GM12891 (cell line): ENCODE results near the gene LNP1.

Source experiments
- PAX5 ChIP-seq: IDR thresholded peaks from 2 replicates; pipeline ENCODE4 v1.6.1; 2011; ENCODE audit warnings: low read length, moderate library complexity, mild to moderate bottlenecking; ENCODE audit not compliant: insufficient read depth, severe bottlenecking
- POLR2A ChIP-seq: IDR thresholded peaks from 2 replicates; pipeline ENCODE4 v1.6.1; 2011; ENCODE audit warnings: low read depth, low read length, control low read depth
- POLR2AphosphoS5 ChIP-seq: IDR thresholded peaks from 2 replicates; pipeline ENCODE4 v1.6.1; 2011; ENCODE audit warnings: low read depth, low read length, control low read depth
- POU2F2 ChIP-seq: IDR thresholded peaks from 2 replicates; pipeline ENCODE4 v1.6.1; 2011; ENCODE audit warnings: low read depth, mild to moderate bottlenecking, control low read depth, low read length, moderate library complexity
- SPI1 ChIP-seq: IDR thresholded peaks from 2 replicates; pipeline ENCODE4 v1.6.1; 2011; ENCODE audit warnings: low read depth, low read length, control low read depth
- TAF1 ChIP-seq: IDR thresholded peaks from 2 replicates; pipeline ENCODE4 v1.6.1; 2011; ENCODE audit warnings: low read depth, low read length, control low read depth

DNA sequence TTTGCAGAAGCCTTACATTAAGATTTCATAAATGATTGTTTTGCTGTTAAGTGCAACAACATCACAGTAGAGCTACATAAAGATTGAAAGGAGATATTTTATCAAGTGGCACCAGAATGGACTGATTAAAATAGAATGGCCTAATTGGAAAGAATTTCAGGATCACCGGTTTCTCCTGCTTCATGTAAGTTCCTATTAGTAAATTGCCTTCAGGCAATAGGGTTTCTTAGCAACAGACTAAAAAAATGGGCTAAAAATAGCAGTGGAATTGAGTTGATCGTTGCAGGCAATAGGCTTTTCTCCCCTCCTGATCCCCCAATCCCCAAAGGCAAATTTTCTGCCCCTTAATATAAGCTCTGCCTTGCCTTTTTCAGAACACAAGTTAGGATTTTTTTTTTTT, 917 bp downstream of the LNP1 start:
- TF ChIP-seq POLR2A (no peak), POLR2AphosphoS5 (no peak), SPI1 (no peak), TAF1 (no peak), POU2F2 (no peak), PAX5 (no peak)
